HG02798 (cell line): ENCODE measurements around the gene HOXC9.

ENCODE experiments used
- ATAC-seq: cut with Tn5 transposase; IDR thresholded peaks from one replicate; pipeline ENCODE4 v1.9.1; 2021; ENCODE audit warnings: mild to moderate bottlenecking; ENCODE audit not compliant: unreplicated experiment, poor library complexity

HOXC9 gene

DNA sequence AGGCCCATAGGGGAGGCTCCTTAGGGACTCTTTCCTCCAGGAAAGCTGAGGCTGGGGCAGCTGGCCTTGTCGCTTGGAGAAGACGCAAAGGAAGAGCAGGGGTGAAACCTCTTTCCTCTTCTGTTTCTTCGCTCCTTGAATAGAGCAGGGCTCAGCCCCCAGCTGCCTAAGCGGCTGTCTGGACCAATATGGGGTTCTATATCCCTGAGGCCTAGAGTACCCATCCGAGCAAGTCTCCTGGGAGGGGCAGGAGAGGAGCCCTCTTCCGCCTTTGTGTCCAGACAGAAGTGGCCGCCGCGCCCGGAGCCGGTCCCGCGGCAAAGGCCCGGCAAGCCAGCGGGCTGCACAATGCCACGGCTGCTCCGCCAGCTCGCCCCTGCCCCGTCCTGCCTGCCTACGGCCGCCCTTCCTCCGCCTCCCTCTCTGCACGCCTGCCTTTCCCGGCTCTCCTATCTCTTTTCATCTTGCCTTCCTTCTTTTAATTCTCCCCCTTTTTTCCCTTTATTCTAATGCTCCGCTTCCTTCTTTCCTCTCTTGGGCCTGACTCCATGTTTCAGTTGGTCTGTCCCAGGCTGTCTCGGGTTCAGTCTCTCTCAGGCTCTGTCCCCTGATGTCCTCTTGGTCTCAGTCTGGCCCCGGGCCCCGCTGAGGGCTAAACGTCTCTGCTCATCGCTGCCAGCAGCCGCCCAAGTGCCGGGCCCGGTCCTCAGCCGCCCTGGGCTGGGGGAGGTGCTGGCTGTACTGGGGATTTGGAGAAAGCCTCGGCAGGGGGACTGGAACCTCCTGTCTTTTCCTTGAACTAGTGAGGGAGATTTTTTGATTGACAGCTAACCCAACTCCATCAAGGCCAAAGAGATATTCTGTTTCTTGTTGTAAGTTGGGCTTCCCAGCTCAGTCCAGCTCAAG is 2.5 kb upstream of the HOXC9 start:
- ATAC-seq: no peak

- ATAC-seq: no peak
These were observed 1.7 kb upstream of the HOXC9 start for GRCh38 chr12:53998110-53998899.

DNA sequence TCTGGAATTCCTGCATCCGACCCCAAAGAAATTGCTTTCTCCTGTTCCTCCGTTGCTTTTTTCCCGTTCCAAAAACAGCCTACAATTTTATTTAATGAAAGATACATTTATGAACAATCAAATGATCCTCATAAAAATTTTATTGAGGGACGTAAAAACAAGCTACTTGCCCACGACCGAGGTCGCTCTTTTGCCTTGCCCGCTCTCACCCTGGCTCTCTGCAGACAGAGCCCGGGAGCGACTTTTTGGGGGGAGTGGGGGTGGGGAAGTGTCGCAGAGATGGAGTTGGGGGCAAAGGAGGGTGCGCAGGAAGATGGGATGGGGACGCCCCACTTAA is 1.1 kb upstream of the HOXC9 start:
- no peak for ATAC-seq

GRCh38 chr12:53999559-54000115 is 324 bp upstream of the HOXC9 start:
- ATAC-seq: no peak

GRCh38 chr12:54001283-54002187 is 1.6 kb downstream of the HOXC9 start:
- ATAC-seq: no peak

DNA sequence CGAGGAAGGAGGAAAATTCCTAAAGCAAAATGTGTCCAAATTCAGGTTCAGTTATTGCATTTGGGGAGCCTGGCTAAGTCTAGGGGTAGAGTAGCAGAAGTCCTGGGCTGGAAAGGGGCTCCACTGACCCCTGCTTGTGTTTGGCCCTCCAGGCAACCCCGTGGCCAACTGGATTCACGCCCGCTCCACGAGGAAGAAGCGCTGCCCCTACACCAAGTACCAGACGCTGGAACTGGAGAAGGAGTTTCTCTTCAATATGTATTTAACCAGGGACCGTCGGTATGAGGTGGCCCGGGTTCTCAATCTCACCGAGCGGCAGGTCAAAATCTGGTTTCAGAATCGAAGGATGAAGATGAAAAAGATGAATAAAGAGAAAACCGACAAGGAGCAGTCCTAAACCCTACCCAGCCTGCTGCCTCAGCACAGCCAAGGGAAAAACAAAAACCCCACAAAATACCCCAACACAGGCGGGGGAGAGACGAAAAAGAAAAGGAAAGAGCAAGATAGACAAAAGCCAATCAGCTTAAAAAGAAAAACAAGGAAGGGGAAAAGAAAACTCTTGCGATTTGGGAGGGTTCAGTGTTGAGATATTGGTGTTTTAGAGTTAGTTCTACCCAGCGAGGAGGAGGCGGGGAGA is 2.4 kb downstream of the HOXC9 start:
- no peak for ATAC-seq

- ATAC-seq: no peak
These were observed 3.0 kb downstream of the HOXC9 start for GRCh38 chr12:54002915-54003389.

DNA sequence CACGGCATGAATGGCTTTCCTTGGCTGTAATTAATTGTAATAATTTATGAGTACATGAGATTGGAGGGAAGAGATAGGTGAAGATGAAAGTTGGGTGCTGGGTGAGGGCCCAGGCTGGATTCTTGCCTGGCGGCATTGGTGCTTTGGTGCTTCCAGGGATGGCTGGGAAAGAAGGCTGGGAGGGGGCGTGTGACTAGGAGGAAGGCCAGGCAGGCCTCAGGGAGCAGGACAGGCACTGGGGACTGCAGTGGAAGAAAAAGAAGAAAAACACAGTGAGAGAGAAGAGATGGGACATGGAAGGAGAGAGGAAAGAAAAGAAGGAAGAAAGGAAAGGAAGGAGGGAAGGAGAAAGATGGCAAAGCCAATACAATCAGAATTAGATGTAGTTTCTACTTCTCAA is 3.7 kb downstream of the HOXC9 start:
- no peak for ATAC-seq

GRCh38 chr12:54004063-54004840 is 4.3 kb downstream of the HOXC9 start:
- ATAC-seq: no peak

DNA sequence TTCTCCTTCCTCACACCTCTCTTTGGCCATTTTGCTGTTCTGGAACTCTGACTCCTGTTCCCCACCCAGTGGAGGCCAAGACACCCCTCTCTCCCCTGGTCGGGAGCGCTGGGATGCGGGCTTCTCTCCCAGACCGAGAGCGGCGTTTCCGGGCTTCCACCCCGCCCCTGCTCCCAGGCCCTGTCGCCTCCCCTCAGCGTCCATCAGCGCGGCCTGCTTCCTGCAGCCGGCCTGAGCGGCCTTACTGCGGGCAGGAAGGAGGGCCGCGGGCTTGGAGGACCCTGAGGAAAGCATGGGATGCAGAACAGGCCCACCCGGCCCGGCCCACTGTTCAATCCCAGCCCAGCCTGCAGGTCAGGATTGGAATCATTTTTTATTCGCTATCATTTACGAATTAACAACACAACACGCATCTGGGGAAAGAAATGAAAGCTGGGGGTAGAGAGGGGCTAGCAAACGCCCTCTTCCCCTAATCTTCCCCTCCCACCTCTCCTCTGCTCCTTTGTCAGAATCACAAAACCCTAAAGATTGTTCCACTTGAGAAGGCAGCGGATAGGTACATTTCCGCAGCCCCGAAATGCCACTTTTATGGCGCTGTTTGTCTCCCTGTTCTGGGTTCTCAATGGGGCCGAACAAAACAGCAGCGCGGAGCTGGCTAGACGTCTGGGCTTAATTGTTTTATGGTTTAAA is 5.0 kb downstream of the HOXC9 start:
- ATAC-seq: no peak

- ATAC-seq: no peak
These were observed 5.5 kb downstream of the HOXC9 start for GRCh38 chr12:54005531-54005852.

GRCh38 chr12:54005853-54006558 is 6.0 kb downstream of the HOXC9 start:
- ATAC-seq: peak; percentile 78

DNA sequence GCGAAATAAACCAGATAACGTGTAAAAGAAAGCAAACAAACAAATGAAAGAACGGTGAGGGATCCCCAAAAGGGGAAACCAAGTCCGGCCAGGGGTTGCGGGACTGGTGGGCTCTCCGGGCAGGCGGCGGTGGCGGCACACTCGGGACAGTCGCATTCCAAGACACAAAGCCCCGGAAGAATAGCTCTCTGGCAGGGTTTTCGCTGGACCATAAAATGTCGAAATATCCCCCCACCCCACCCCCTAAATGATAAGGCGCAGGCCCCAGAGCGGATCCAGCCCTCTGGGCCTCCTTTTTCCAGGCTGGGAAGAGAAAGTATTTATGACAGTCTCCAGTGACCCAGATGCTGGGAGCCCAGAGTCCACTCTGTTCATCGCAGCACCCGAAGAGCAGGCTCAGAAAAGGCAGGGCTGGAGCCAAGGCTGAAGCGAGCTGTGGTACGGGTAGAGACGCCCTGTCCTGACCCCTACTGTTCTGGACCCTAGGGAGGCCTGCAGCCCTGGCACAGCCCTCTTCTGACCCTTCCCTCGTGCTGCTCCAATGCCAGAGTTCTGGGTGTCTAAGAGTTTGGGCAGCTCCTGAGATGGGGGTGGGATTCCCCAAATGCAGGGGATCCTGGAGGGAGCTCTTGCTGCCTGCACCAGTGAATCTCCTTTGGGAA is 6.7 kb downstream of the HOXC9 start:
- no peak for ATAC-seq

GRCh38 chr12:54007538-54008259 is 7.7 kb downstream of the HOXC9 start:
- ATAC-seq: no peak

DNA sequence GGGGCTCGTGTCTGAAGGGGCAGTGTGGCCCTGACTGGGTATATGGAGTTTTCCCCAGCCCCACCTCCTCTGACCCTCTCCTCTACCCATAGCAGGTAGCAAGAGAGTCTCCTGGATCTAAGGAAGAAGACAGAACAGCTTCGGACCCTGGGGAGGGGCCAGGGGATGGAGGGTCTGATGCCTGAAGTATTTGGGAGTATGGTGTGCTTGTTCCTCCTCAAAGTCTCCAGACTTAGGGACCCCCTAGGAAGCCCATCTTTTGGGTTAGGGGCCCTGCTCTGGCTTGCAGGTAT is 8.2 kb downstream of the HOXC9 start:
- no peak for ATAC-seq

GRCh38 chr12:54009171-54010052 is 9.5 kb downstream of the HOXC9 start:
- ATAC-seq: no peak
